AG10803 (cell line): Measurements from ENCODE around the gene MYO10.
"Not testable (repeated sequence)": the region's sequence is repeated elsewhere in the genome, so short reads cannot be mapped to it uniquely, and the experiment has no call there.

Experiments used
- DNase-seq: peaks from one replicate; pipeline ENCODE4 v3.0.0; 2010; ENCODE audit warnings: low read depth
- H3K4me3 ChIP-seq: 2 replicates; pipeline ENCODE4 v1.5.1; 2011; ENCODE audit warnings: mild to moderate bottlenecking, low read length, control low read depth
- CTCF ChIP-seq: conservative IDR thresholded peaks from 2 replicates; pipeline ENCODE4 v1.5.1; 2011; ENCODE audit warnings: mild to moderate bottlenecking, low read length, control low read depth, inconsistent platforms

The MYO10 gene

DNA sequence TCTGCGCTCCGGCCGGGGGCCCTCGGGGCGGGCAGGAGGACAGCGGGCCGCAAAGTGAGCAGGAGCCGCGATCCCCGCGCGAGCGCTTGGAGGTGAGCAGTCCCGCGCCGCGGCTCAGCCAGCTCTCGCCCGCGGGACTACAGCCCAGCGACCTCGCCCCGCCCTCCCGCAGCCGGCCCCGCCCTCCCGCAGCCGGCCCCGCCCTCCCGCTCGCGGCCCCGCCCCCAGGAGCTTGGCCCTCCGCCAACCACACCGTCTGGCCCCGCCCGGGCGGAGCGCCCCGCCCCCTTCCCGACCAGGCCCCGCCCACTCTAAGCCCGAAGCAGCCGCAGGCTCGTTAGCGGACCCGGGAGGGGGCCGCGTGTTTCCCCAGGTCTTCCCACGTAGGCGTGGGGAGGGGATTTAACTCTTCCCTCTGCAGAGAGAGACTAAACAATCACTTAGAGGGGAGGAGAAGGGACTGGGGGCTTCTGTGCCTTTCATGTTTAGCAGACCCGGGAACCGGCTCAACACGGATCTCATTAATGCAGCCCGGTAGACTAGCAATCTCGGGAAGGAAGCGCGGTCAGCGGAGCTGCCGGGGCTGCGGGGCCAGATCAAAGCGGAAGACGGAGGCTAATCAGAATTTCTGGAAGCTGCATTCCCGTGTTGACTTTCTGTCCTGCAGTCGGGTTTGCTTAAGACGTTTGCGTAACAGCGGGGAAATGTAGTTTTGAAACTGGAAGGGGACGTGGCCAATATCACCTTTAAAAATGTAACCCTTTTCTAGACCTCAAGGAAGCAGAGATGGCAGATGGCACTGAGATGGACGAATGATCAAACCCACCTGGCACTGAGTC is at the start of gene MYO10:
TSS of gene MYO10 (minus strand) at position 139 of the 839 bp plus-strand sequence. CDS start 480 bp downstream, outside the sequence.
- H3K4me3 ChIP-seq = peak within 1 kb of the TSS; percentile 87
- peak; percentile 73 for DNase-seq
- TF ChIP-seq CTCF = no peak

GRCh38 chr5:16985304-16985703 is 49.2 kb upstream of the MYO10 start:
- not testable (repeated sequence) for DNase-seq, H3K4me3 ChIP-seq

DNA sequence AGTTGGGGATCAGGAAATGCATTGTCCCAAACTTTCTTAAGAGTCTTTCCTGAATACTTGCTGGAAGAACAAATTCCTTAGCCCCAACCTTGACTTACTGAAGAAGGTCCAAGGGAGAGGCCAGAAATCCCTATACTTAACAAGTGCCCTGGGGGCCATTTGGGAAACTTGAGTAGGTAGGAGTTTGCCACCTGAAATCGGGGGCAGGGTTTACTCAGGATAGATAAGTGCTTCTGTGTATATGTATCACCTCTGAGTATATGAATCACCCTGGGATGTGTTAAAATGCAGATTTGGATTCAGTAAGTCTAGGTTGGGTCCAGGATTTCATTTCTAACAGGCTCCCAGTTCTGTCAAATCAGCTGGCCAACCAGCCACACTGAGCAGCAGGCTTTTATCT is 47.9 kb upstream of the MYO10 start:
- H3K4me3 ChIP-seq = no peak overlapping the region
- no peak for DNase-seq
- TF ChIP-seq CTCF = no peak

GRCh38 chr5:16983022-16983639 is 47.0 kb upstream of the MYO10 start:
- H3K4me3 ChIP-seq = no peak overlapping the region
- no peak for TF ChIP-seq CTCF
- no peak for DNase-seq

- H3K4me3 ChIP-seq = no peak overlapping the region
- no peak for TF ChIP-seq CTCF
- no peak for DNase-seq
These were observed 45.6 kb upstream of the MYO10 start for GRCh38 chr5:16981700-16982099.

GRCh38 chr5:16980983-16981382 is 44.9 kb upstream of the MYO10 start:
- no peak for DNase-seq
- TF ChIP-seq CTCF = no peak
- no peak overlapping the region for H3K4me3 ChIP-seq

DNA sequence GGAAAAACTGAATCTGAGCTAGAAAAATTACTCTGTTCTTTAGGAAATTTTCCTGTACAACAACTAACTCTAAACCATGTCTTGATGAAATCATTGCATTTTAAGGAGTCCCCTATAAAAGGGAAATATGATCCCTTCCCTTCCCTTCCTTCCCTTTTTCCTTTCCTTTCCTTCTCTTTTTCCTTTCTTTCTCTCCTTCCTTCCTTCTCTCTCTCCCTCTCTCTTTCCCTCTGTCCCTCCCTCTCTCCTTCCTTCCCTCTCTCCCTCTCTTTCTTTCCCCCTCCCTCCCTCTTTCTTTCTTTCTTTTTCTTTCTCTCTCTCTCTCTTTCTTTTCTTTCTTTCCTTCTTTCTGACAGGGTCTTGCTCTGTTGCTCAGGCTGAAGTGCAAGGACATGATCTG is 42.2 kb upstream of the MYO10 start:
- no peak overlapping the region for H3K4me3 ChIP-seq
- no peak for DNase-seq
- TF ChIP-seq CTCF = no peak
